HepG2 (cell line): ENCODE measurements around the gene NEDD4L. TPM values are rescaled to one million over a fixed set of nuclear protein-coding genes. Genes with fewer than 3 reads are reported as not detected.

Experiments used
- ATF3 ChIP-seq: sonication (generic); formaldehyde crosslinking; IDR thresholded peaks from 2 replicates; pipeline ENCODE4 v1.4.0; 2020; ENCODE audit warnings: missing genetic modification reagents
- CREB3 ChIP-seq: sonication (generic); formaldehyde crosslinking; IDR thresholded peaks from 2 replicates; pipeline ENCODE4 v1.5.0; 2020; ENCODE audit warnings: missing genetic modification reagents
- DMAP1 ChIP-seq: IDR thresholded peaks from 2 replicates; pipeline ENCODE4 v1.6.1; 2016
- HBP1 ChIP-seq: IDR thresholded peaks from 2 replicates; pipeline ENCODE4 v1.6.1; 2016; ENCODE audit warnings: low read depth, control low read depth
- HMGXB4 ChIP-seq, 2 experiments: sonication (generic) in 1 of 2; formaldehyde crosslinking in 1 of 2; IDR thresholded peaks; 2 replicates each; pipeline versions ENCODE4 v1.4.0 to v1.6.1; 2018 to 2020; ENCODE audit warnings: missing genetic modification reagents in 2 of 2, borderline replicate concordance in 1 of 2, low read depth in 1 of 2, mild to moderate bottlenecking in 1 of 2, missing biosample characterization in 1 of 2
- KDM5A ChIP-seq: fragments of 200-600 bp; sonication (generic); IDR thresholded peaks from 2 replicates; pipeline ENCODE4 v1.7.0; 2018; ENCODE audit warnings: antibody characterized with exemption, mild to moderate bottlenecking, low read length, borderline replicate concordance
- MTF1 ChIP-seq: sonication (generic); formaldehyde crosslinking; IDR thresholded peaks from 2 replicates; pipeline ENCODE4 v1.5.0; 2020; ENCODE audit warnings: missing genetic modification reagents
- MYC ChIP-seq: sonication (generic); formaldehyde crosslinking; IDR thresholded peaks from 2 replicates; pipeline ENCODE4 v1.9.0; 2021; ENCODE audit warnings: missing genetic modification reagents, borderline replicate concordance
- SRSF1 ChIP-seq: fragments of 200-400 bp; formaldehyde crosslinking; optimal IDR thresholded peaks from 2 replicates; pipeline ENCODE3; 2017; ENCODE audit warnings: mild to moderate bottlenecking, low read depth, low read length, moderate library complexity
- TCF7L2 ChIP-seq: IDR thresholded peaks from 2 replicates; pipeline ENCODE4 v1.6.1; 2011; ENCODE audit warnings: mild to moderate bottlenecking, low read depth, low read length, moderate library complexity
- THRA ChIP-seq: sonication (generic); formaldehyde crosslinking; IDR thresholded peaks from 2 replicates; pipeline ENCODE4 v1.4.0; 2020; ENCODE audit warnings: missing genetic modification reagents, borderline replicate concordance
- ZFP36L2 ChIP-seq: sonication (generic); formaldehyde crosslinking; IDR thresholded peaks from 2 replicates; pipeline ENCODE4 v1.4.0; 2020; ENCODE audit warnings: missing genetic modification reagents
- ZNF121 ChIP-seq: sonication (generic); formaldehyde crosslinking; IDR thresholded peaks from 2 replicates; pipeline ENCODE4 v1.5.0; 2020; ENCODE audit warnings: mild to moderate bottlenecking, missing genetic modification reagents
- ZNF256 ChIP-seq: sonication (generic); formaldehyde crosslinking; conservative IDR thresholded peaks from 2 replicates; pipeline ENCODE4 v1.4.0; 2020; ENCODE audit warnings: missing genetic modification reagents
- ZNF337 ChIP-seq: sonication (generic); formaldehyde crosslinking; IDR thresholded peaks from 2 replicates; pipeline ENCODE4 v1.5.1; 2020; ENCODE audit warnings: missing genetic modification reagents, low read depth, mild to moderate bottlenecking, borderline replicate concordance
- ZNF543 ChIP-seq: sonication (generic); formaldehyde crosslinking; IDR thresholded peaks from 2 replicates; pipeline ENCODE4 v1.4.0; 2020; ENCODE audit warnings: mild to moderate bottlenecking, missing genetic modification reagents
- ZNF687 ChIP-seq: sonication (generic); formaldehyde crosslinking; IDR thresholded peaks from 2 replicates; pipeline ENCODE4 v1.5.1; 2020; ENCODE audit warnings: mild to moderate bottlenecking, missing genetic modification reagents, moderate library complexity
- ZNF703 ChIP-seq: sonication (generic); formaldehyde crosslinking; IDR thresholded peaks from 2 replicates; pipeline ENCODE4 v1.5.1; 2020; ENCODE audit warnings: missing genetic modification reagents, mild to moderate bottlenecking, moderate library complexity, borderline replicate concordance
- polyA plus RNA-seq, 8 experiments: library from polyadenylated mRNA; depleted of rRNA in 3 of 8; stranded (reverse) in 7 of 8; unstranded in 1 of 8; fragments of >200 nt; fragmentation: Illumina TruSeq in 4 of 8; extraction: Trizol in 4 of 8; gene quantifications; 2 replicates each; pipeline versions ENCODE4 v1.2.1 to v1.2.3, GENCODE V29; 2011 to 2016; ENCODE audit warnings: low read depth in 4 of 8, missing spikeins in 1 of 8, mixed read lengths in 1 of 8; ENCODE audit not compliant: insufficient read depth in 1 of 8
- total RNA-seq, 5 experiments: library from RNA; depleted of rRNA; stranded (reverse); fragments of >200 nt; fragmentation: Illumina TruSeq; extraction: Trizol; gene quantifications; 2 replicates each; pipeline ENCODE4 v1.2.3, GENCODE V29; 2016; ENCODE audit warnings: low read depth in 1 of 5

Gene NEDD4L
- total and polyA plus RNA-seq, 2 of the 13 experiments (the other 11 are each of a cell fraction or from before 2014, with no cell fraction given): 168 to 390 TPM

- no peak for TF ChIP-seq THRA (CRISPR knock-in tag)
- no peak for TF ChIP-seq ZNF256 (CRISPR knock-in tag)
- TF ChIP-seq ZNF121 (CRISPR knock-in tag): no peak; the same call in 1 of the 2 replicates
- no peak for TF ChIP-seq HBP1 (CRISPR knock-in tag)
- TF ChIP-seq ZNF543: no peak
- TF ChIP-seq TCF7L2: no peak
- no peak for TF ChIP-seq ZNF703 (CRISPR knock-in tag)
- no peak for TF ChIP-seq CREB3 (CRISPR knock-in tag)
- TF ChIP-seq ZNF687 (CRISPR knock-in tag): peak; percentile 90
- TF ChIP-seq DMAP1 (CRISPR knock-in tag): no peak
- no peak for TF ChIP-seq ATF3 (CRISPR knock-in tag)
- no peak for TF ChIP-seq MTF1
- TF ChIP-seq HMGXB4 (CRISPR knock-in tag; IDR thresholded peaks at IDR 0.05; ENCODE audit: borderline replicate concordance in 1 of 2, low read depth in 1 of 2): no peak
- TF ChIP-seq KDM5A: no peak
- TF ChIP-seq SRSF1: no peak
- TF ChIP-seq ZFP36L2 (CRISPR knock-in tag): no peak
- TF ChIP-seq ZNF337 (CRISPR knock-in tag): no peak
- no peak; the same call in 1 of the 2 replicates for TF ChIP-seq MYC (CRISPR knock-in tag)
Measured at GRCh38 chr18:58416704-58417683, 373.0 kb downstream of the NEDD4L start (continued).
